ENCODE data around the gene RAB19. TPM values are rescaled to one million over a fixed set of nuclear protein-coding genes. Genes with fewer than 3 reads are reported as not detected.
"Not testable (repeated sequence)": the region's sequence is repeated elsewhere in the genome, so short reads cannot be mapped to it uniquely, and the experiment has no call there.

Gene RAB19
- total RNA-seq, 1 donor: 3.2 TPM

DNA sequence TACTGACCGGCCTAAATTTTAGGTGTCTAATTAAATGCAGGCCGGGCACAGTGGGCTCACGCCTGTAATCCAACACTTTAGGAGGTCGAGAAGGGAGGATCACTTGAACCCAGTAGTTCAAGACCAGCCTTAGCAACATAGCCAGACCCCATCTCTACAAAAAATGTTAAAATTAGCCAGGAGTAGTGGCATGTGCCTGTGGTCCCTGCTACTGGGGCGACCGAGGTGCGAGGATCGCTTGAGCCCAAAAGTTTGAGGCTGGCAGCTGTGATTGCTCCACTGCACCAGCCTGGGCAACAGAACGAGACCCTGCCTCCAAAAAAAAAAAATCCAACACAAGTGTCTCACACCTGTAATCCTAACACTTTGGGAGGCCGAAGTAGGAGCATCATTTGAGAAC is 5.0 kb upstream of the RAB19 start:
- no peak for DNase-seq (ENCODE audit: low read depth in 2 of 3, low spot score in 2 of 3)

DNA sequence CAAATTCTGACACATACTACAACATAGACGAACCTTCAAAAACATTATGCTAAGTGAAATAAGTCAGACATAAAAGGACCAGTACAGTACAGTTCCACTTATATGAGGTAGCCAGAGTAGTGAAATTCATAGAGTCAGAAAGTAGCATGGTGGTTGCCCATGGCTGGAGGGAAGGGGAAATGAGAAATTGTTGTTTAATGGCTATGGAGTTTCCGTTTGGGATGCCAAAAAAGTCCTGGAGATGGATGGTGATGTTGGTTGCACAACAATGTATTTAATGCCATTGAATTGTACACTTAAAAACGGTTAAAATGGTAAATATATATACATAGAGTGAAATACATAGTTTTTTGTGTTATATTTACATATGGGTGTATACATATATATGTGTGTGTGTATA is 3.5 kb upstream of the RAB19 start:
- DNase-seq (ENCODE audit: low read depth in 2 of 3, low spot score in 2 of 3): no peak

DNA sequence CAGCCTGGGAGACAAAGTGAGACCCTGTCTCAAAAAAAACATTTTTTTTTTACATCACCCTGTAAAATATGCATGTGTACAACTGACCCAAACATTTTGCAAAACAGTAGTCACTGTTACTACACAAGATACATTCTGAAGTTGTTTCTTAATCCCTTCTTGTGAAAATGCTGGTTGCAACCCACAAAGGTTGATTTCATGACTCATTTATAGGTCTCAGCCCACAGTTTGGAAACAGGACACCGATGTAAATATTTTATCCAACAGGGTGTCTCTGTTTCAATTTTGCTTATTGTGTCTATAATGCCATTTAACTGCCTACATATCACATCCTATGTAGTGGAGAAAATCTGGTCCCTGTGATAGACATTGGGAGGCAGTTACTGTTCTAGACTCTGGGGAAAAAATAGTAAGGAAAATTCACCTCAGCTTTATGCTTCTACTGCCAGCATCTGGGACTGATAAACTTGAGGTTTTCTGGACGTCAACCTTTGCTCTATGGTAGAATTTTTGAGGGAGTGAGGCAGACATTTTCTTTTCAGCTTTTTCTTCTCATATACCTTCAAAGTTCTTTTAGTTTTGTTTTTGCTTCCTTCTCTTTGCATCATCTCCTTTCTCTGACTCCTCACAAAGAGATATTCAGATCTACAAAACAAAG is 1.6 kb upstream of the RAB19 start:
- DNase-seq (ENCODE audit: low read depth in 2 of 3, low spot score in 2 of 3): no peak

DNA sequence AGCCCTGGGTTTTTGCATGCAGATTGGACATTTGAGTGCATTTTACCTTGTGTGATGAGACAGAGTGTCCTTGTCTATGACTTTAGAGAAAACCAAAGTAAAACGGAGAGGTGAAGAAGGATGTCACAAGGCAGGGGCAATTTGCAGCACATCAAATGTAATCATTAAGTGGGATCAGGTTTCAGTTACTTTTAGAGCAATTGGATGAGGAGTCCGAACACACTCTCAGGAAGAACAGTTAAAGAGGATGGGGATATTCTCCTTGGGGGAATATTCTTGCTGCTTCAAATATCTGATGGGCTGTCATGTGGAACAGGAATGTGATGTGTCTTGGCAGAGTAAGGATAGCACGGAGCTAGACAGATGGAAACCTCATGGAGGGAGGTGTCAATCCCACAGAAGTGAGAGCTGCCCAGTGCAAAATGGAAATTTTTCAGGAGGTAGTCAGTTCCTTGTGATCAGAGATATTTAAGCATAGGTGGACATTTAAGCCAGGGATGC is 757 bp downstream of the RAB19 start:
- no peak for DNase-seq (ENCODE audit: low read depth in 2 of 3, low spot score in 2 of 3)

DNA sequence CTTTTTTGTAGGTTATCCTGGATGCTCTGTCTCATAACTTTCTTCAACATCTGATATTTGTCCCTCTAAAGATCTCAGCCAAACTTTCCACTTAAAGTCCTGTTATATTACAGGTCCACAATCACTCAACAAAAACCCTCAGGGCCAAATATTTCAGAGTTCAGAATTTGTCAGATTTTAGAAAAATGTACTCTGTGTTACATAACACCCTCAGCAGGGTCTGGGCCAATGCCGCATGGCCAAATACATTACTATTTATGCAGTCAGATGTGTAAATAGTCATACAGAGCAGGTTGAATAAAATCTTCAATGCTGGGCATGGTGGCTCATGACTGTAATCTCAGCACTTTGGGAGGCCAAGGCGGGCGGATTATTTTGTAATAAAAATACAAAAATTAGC is 11.5 kb downstream of the RAB19 start:
- DNase-seq (ENCODE audit: low read depth in 2 of 3, low spot score in 2 of 3): no peak

DNA sequence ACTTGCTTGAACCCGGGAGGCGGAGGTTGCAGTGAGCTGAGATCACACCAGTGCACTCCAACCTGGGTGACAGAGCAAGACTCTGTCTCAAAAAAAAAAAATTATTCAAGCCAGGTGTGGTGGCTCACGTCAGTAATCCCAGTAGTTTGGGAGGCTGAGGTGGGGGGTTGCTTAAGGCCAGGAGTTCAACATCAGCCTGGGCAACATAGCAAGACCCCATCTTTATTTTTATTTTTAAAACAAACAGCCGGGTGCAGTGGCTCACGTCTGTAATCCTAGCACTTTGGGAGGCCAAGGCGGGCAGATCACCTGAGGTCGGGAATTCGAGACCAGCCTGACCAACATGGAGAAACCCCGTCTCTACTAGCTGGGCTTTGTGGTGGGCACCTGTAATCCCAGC is 12.0 kb downstream of the RAB19 start:
- DNase-seq (ENCODE audit: low read depth in 2 of 3, low spot score in 2 of 3): not testable (repeated sequence)

DNA sequence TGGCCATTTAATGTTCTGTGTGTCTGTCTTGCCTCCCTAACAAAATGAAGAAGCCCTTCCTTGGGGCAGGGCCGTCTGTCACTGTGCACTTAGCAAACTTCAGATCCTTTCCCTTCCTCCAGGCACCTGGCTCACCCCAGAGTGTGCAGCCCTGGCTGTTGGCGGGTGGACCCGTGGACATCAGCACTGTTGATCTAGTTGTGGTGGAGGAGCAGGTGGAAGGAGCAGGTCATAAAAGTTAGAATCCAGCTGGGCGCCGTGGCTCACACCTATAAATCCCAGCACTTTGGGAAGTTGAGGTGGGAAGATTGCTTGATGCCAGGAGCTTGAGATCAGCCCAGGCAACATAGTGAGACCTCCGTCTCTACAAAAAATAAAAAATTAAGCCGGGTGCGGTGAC is 12.7 kb downstream of the RAB19 start:
- no peak for DNase-seq (ENCODE audit: low read depth in 2 of 3, low spot score in 2 of 3)

DNA sequence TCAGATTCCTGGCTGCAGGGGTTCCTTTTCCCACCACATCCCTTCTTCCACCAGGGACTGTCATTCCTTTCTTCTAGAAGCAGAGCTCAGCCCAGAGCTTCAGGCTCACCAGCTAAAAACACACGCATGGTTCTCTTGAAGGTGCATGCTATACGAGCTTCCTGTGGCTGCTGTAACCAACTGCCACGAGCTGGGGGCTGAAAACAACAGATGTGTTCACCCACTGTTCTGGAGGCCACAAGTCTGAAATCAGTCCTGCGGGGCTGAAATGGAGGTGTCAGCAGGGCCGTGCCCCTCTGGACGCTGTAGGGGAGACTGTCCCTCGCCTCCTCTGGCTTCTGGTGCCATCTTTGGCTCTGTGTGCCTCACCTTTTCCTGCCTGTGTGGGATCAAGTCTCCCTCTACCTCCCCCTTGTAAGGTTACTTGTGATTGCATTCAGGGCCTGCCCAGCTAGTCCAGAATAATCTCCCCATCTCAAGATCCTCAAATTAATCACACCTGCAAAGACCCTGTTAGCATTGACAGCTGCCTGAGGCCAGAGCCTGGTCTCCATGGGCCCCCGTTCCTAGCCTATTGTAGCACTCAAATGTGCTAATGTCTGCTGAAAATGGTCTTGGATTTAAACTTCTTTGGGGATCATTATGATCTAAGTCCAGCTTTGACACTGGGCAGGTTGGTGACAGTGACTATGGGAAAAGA is 13.7 kb downstream of the RAB19 start:
- DNase-seq (ENCODE audit: low read depth in 2 of 3, low spot score in 2 of 3): peak in 1 of 3 donors; percentile 21

DNA sequence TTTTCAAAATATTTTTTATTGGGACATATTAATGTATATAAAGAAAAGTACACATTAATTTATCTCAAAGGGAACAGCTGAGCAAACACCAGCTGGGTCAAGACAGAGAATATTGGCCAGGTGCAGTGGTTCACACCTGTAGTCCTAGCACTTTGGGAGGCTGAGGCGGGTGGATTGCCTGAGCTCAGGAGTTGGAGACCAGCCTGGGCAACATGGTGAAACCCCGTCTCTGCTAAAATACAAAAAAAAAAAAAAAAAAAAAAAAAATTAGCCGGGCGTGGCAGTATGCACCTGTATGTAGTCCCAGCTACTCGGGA is 14.3 kb downstream of the RAB19 start:
- not testable (repeated sequence) for DNase-seq (ENCODE audit: low read depth in 2 of 3, low spot score in 2 of 3)

DNA sequence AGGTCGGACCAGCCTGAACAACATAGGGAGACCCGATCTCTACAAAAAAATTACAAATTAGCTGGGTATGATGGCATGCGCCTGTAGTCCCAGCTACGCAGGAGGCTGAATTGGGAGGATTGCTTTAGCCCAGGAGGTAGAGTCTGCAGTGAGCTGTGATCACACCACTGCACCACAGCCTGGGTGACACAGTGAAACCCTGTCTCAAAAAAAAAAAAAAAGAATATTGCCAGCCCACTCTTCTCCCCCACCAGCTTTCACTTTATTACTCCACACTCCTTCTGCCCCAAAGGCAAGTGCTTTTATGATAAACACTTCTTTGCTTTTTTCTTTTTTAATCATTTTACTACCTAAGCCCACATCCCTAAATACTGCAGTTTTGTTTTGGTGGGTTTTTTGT is 14.8 kb downstream of the RAB19 start:
- no peak for DNase-seq (ENCODE audit: low read depth in 2 of 3, low spot score in 2 of 3)

DNA sequence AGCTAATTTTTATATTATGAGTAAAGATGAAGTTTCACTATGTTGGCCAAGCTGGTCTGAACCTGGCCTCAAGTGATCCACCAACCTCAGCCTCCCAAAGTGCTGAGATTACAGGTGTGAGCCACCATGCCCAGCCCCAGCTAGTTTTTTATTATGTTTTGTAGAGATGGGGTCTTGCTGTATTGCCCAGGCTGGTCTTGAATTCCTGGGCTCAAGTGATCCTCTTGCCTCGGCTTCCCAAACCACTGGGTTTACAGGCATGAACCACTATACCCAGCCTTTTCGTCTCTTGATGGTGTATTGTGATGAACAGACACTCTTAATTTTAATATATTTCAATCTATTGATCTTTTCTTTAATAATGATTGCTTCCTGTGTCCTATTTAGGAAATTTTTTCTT is 17.7 kb downstream of the RAB19 start:
- DNase-seq (ENCODE audit: low read depth in 2 of 3, low spot score in 2 of 3): no peak

DNA sequence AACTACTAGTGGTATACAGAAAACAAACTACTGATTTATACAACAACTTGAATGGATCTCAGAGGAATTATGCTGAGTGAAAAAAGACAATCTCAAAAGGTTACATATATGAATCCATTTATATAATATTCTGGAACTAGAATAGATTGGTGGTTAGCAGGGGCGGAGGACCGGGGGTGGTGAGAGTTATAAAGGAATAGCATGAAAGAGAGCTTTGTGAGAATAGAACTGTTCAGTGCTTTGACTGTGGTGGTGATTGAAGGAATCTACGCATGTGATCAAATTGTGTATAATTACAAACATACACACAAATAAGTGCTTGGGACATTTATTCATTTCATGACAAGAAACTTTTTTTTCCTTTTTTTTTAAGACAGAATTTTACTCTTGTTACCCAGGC is 19.6 kb downstream of the RAB19 start:
- DNase-seq (ENCODE audit: low read depth in 2 of 3, low spot score in 2 of 3): no peak

DNA sequence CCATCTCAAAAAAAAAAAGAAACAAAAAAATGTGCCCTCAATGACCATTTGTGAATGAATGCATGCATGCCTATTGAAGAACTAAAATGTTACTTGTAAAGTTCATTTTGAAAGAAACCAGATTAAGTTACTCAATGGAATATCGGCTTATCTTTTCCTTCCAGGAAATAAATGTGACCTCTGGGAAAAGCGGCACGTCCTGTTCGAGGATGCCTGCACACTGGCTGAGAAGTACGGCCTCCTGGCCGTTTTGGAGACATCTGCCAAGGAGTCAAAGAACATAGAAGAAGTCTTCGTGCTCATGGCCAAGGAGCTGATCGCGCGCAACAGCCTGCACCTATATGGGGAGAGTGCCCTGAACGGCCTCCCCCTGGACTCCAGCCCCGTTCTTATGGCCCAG is 21.9 kb downstream of the RAB19 start:
- no peak for DNase-seq (ENCODE audit: low read depth in 2 of 3, low spot score in 2 of 3)

DNA sequence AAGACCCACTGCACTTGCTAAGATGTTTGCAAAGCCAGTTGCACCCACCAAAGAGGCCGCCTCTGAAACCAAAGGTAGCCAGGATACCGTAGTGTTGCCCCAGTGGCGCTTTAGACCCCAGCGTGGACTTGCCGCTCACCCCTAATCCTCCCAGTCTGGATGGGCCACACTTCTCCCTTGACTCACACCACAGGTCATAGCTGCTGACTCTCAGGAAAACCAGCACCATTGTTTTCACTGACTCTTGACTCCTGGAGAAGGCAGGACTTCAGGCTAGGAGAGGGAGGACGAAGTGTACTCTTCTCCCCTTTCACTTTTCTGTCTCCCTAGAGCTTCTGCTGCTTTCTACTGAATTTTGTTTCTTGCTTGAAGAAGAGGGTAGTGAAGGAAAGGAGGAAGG is 22.3 kb downstream of the RAB19 start:
- DNase-seq (ENCODE audit: low read depth in 2 of 3, low spot score in 2 of 3): no peak

DNA sequence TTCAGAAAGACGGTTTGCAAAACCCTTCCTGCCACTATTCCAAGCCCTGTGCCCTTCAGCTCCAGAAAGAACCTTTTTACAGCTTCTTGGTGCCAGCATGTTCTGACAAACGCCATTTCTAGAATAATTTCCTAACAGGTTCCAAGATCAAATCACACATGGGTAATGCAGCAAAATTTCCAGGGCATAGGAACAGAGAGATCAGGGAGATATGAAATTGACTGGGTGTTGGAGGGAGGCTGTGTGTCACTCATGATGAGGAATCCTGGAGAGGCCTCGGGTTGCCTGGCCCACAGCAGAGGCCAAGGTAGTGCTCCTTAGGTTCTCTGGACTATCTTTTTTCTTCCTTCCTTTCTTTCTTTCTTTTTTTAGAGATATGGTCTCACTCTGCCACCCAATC is 29.5 kb downstream of the RAB19 start:
- DNase-seq (ENCODE audit: low read depth in 2 of 3, low spot score in 2 of 3): no peak

DNA sequence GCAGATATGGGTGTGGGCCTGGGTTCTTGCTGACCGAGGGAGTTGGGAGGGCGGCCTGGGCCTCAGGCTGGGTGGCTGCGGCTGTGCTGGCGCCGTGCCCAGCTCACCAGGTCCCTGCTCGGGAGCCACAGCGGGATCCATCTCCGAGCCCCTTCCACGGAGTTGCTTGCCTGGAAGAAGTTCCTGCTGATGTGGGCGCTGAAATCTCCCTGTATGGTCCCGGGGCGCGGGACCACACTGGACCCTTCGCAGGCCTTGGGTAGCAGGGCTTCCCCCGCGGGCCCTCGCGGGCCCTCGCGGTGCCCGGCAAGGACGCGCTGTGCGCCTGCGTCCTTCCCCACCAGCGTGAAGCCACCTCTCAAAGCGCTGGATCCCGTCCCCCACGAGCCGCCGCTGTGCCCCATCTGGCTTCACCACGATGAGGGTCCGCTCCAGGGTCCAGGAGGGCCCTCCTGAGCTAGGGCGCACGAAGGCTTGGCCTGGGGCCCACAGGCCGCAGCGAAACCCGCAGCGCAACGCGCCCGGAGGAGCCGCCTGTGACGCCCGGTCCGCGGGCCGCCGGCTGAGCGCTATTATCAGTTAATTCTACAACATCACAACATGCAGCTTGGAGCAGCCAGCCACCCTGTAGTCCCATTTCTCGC is 31.5 kb downstream of the RAB19 start:
- DNase-seq (ENCODE audit: low read depth in 2 of 3, low spot score in 2 of 3): no peak

DNA sequence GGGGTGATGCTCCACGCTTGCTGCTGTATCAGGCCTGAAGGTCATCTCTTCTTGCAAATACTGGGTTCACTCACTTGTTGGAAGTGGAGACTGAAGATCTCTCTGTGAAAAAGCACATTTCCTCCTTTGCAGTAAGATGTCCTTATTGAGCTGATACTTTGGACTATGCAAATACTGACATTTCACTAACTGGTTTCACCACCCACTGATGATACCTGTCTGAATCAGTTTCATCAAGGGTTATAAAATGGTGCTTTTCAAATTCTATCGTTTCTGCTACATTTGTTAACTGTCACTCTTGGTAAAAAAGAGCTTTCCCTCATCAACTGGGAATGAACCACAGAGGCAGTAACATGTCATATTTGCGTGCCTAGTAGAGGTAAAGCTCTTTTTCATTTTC is 35.5 kb downstream of the RAB19 start:
- DNase-seq (ENCODE audit: low read depth in 2 of 3, low spot score in 2 of 3): no peak

DNA sequence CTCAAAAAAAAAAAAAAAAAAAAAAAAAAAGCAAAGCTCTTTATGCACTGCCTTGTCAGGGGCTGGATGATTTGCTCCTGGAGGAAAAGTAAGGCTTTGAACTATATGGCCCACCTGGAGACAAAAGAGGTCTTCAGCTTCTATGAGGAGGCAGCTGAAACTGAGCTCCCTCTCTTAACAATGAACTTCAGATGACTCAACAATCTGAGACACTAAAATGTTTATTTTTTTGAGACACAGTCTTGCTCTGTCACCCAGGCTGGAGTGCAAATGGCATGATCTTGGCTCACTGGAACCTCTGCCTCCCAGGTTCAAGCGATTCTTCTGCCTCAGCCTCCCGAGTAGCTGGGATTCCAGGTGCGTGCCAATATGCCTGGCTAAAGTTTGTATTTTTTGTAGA is 36.7 kb downstream of the RAB19 start:
- DNase-seq (ENCODE audit: low read depth in 2 of 3, low spot score in 2 of 3): no peak

DNA sequence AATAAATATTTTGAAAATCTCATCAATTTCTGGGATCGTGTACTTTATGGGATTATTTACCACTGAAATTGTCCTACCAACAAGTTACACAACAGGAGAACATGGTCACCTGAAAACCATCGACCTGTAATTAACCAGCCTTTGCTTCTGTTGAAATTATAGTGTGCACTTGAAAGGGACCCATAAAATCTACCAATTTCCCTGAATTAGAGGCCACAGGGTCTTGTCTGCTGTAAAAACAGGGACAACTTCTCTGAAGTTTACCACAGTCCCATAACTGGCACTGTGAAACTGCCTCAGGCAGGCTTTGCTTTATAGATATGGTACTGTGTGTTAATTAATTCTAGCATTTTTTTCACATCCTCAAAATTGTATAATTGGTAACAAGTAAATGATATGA is 37.7 kb downstream of the RAB19 start:
- DNase-seq (ENCODE audit: low read depth in 2 of 3, low spot score in 2 of 3): no peak

DNA sequence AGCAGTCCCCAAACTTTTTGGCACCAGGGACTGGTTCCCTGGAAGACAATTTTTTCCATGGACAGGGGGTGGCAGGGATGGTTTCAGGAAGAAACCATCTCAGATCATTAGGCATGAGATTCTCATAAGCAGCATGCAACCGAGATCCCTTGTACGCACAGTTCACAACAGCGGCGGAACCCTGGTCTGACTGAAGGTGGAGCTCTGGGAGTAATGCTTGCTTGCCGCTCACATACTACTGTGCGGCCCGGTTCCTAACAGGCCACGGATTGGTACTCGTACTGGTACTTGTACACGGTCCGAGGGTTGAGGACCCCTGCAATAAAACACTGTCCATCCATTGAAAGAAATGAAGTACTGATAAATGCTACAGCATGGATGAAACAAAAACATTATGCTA is 42.6 kb downstream of the RAB19 start:
- DNase-seq (ENCODE audit: low read depth in 2 of 3, low spot score in 2 of 3): no peak

DNA sequence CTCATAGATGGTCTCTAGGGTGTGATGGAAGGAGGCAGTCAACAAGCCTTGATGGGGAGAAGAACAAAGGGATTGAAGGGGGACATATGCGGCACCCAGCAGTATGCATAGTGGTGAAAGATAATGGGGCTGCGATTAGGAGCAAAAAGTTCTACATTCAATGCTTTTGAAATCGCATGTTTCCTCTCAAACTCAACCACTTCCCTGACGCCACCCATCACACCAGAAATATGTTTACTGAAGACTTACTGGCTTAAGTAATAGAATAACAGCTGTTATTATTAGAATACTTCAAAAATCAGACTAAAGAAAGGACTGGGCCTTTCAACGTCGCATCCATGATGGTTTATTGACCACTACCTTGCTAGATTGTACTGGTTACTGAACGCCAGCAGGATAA is 44.0 kb downstream of the RAB19 start:
- DNase-seq (ENCODE audit: low read depth in 2 of 3, low spot score in 2 of 3): no peak

DNA sequence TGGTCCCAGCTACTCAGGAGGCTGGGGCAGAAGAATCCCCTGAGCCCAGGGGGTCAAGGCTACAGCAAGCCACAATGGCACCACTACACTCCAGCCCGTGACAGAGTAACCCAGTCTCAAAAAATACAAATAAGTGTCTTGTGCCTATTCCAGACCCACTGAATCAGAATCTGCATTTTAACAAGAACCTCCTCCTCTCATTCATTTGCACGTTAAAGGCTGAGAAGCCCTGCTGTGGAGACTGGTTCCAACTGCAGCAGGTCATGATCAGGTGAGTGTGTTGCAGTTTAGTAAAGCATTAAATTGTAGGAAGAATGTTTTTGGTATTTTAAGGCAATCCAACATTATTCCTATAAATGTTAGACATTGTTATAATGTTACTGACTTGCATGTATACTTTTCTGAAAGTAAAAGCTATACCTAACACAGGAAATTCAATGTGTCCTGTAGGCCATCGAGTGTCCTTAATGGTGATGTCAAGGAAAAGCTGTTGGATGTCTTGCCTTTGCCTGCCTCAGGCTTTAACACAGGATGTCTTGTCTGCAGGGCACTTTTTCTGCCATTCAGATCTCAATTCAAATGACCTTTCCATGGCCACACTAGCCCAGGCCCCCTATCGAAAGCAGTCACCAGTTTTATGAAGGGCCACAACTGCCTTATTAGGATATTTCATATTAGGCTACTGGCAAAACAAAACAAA is 45.1 kb downstream of the RAB19 start:
- no peak for DNase-seq (ENCODE audit: low read depth in 2 of 3, low spot score in 2 of 3)

Data from hematopoietic multipotent progenitor cell (in vitro differentiated cells).